Lower leg skin (tissue), 4 donors: ENCODE measurements around the gene MIER3. TPM values are rescaled to one million over a fixed set of nuclear protein-coding genes. Genes with fewer than 3 reads are reported as not detected.

Experiments used
- DNase-seq, 2 donors: peaks; one replicate each; pipeline ENCODE4 v3.0.0-alpha.2; 2019; ENCODE audit warnings: low spot score in 2 of 2
- H3K4me3 ChIP-seq: fragments of 200-600 bp; sonication (generic); 2 replicates; pipeline ENCODE4 v1.5.1; 2017; ENCODE audit warnings: mild to moderate bottlenecking, low read depth; ENCODE audit not compliant: poor library complexity, severe bottlenecking
- POLR2A ChIP-seq, 2 donors: fragments of 450-650 bp; IDR thresholded peaks; one replicate each; pipeline ENCODE4 v1.6.1; 2016 to 2017; ENCODE audit warnings: antibody characterized with exemption in 2 of 2, mild to moderate bottlenecking in 1 of 2, moderate library complexity in 1 of 2
- WGBS, 2 donors: methylation state at CpG; one replicate each; pipeline ENCODE4 v1.1.5; 2018; 5-methylcytosine and 5-hydroxymethylcytosine counted together
- intact Hi-C: fragments of 100-400 bp; cut with DNase I; formaldehyde crosslinking; loops from one replicate; pipeline ENCODE4 v1.15.0; 2023; ENCODE audit warnings: low total_unique reads
- total RNA-seq, 4 donors: library from RNA; depleted of rRNA; stranded (reverse); fragments of >200 nt; gene quantifications; one replicate each; pipeline ENCODE4 v1.1.0, GENCODE V29; 2016
- TF ChIP-seq, protein P1 (sequence below), 3 donors: fragments of 450-650 bp; IDR thresholded peaks; one replicate each; pipeline ENCODE4 v1.5.1; 2016; ENCODE audit warnings: antibody characterized with exemption in 3 of 3, mild to moderate bottlenecking in 3 of 3, moderate library complexity in 2 of 3

MIER3 gene
- total RNA-seq, 4 donors from 2014 or later, result 15.7 to 32.5 (median 25.2) TPM

GRCh38 chr5:56910210-56910965 lies 41.5 kb downstream of the MIER3 start:
- DNase-seq, result peak; percentile 34 to 91
- H3K4me3 ChIP-seq, result peak overlapping the region; percentile 50
- intact Hi-C loops, result no loop called here
- TF ChIP-seq POLR2A (IDR thresholded peaks at IDR 0.05), result no peak
- TF ChIP-seq, protein P1, sequence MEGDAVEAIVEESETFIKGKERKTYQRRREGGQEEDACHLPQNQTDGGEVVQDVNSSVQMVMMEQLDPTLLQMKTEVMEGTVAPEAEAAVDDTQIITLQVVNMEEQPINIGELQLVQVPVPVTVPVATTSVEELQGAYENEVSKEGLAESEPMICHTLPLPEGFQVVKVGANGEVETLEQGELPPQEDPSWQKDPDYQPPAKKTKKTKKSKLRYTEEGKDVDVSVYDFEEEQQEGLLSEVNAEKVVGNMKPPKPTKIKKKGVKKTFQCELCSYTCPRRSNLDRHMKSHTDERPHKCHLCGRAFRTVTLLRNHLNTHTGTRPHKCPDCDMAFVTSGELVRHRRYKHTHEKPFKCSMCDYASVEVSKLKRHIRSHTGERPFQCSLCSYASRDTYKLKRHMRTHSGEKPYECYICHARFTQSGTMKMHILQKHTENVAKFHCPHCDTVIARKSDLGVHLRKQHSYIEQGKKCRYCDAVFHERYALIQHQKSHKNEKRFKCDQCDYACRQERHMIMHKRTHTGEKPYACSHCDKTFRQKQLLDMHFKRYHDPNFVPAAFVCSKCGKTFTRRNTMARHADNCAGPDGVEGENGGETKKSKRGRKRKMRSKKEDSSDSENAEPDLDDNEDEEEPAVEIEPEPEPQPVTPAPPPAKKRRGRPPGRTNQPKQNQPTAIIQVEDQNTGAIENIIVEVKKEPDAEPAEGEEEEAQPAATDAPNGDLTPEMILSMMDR (IDR thresholded peaks at IDR 0.05), result no peak
- 0 to 2% methylated on average over 29 of the region's 29 CpGs for WGBS, 2 donors

DNA sequence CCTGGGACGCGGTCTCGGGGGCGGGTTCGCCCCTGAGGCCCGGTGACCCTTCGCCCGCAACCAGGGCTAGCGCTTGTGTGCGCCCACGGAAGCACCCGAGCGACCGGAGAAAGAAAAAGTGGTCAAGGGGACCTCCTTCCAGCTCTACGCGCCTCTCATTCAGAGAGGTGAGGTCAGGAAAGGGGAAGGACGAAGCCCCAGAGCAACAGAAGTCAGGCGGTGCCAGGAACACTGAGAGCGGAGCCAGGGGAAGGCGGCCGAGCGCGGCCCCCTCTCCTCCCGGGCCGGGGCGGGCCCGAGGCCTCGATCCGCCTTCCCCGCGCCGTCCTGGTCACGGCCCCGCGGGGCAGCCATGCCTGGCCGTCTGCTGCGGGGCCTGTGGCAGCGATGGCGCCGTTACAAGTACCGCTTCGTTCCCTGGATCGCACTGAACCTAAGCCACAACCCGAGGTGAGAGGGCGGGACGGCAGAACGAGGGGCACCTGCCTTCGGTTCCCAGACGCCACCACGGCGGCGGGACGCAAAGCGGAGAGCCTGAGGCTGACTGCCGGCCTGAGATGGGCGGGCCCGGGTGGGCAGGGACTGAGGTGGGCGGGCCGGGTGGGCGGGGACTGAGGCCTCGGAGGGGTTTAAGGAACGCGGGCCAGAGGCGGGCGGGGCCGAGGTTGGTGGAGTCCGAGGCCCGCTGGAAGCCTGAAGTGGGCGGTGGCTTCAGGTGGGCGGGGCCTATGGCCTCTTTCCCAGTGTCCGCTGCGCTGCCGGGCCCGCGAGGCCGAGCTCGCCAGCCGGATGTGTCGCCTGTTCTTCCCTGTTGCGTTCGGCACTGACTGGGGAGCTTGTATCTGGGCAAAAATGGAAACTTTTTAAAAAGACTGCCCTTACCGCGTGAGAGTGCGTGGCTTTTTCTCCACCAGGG lies 42.4 kb downstream of the MIER3 start, which contains the start of gene SETD9:
Gene SETD9, plus strand, starts transcription at position 303 of the 916 bp plus-strand sequence. Its CDS starts 50 bp downstream, at position 353.
- TF ChIP-seq, protein P1 (IDR thresholded peaks at IDR 0.05), result no peak
- no peak for TF ChIP-seq POLR2A (IDR thresholded peaks at IDR 0.05)
- H3K4me3 ChIP-seq, result peak within 1 kb of the TSS; percentile 50
- peak; percentile 96 to 99 for DNase-seq
- intact Hi-C loops, result loop anchor here (10.0 kb wide), 1 partner anchor 305 kb away; no protein-coding TSS in a partner anchor
- WGBS, 2 donors, result 0 to 1% methylated on average over 37 to 66 of the region's 84 CpGs

GRCh38 chr5:56908942-56909293 lies 43.0 kb downstream of the MIER3 start:
- peak in 1 of 2 donors; percentile 94 for DNase-seq
- 3 to 5% methylated on average over 19 of the region's 19 CpGs for WGBS, 2 donors
- H3K4me3 ChIP-seq, result peak overlapping the region; percentile 42
- no peak for TF ChIP-seq POLR2A (IDR thresholded peaks at IDR 0.05)
- TF ChIP-seq, protein P1 (IDR thresholded peaks at IDR 0.05), result no peak
- intact Hi-C loops, result loop anchor here (10.0 kb wide), 1 partner anchor 306 kb away; no protein-coding TSS in a partner anchor

DNA sequence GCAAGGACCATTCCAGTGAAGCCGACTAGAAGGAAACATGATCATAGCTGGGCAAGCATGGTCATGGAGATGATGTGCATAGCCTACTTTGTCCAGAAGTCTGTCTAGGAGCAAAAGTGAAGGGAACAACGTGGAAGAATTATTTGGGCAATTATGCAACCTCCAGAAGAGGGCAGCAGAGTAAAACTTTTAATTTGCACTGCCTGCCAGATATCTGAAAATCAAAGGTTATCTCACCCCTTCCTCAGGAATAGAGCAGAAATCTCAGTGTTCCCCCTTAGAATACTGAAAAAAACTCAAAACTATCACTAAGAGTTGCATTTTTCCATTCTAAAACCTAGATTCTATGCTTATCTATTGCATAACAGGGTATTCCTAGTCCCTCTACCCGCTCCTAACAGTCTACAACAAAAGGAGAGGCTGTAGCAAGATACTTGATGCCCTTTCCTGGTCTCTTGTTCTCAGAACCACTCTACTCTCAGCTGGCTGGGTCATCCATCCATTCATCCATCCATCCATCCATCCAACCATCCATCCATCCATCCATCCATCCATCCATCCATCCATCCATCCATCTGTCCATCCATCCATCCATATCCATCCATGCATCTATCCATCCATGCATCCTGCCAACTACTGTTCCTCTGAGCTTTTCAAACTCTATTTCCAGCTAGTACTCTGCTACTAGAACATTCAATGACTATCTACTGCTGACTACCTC lies 50.9 kb downstream of the MIER3 start:
- no peak overlapping the region for H3K4me3 ChIP-seq
- intact Hi-C loops, result loop anchor here (5.0 to 10.0 kb wide), 2 partner anchors 314 to 1561 kb away; partner anchors contain the start of gene PLK2
- no peak for TF ChIP-seq POLR2A (IDR thresholded peaks at IDR 0.05)
- TF ChIP-seq, protein P1 (IDR thresholded peaks at IDR 0.05), result no peak
- DNase-seq, result peak in 1 of 2 donors; percentile 29
- WGBS, 2 donors, result 35% methylated on average over 3 of the region's 3 CpGs

- intact Hi-C loops, result loop anchor here (5.0 to 10.0 kb wide), 2 partner anchors 314 to 1562 kb away; partner anchors contain the start of gene PLK2
- no peak for DNase-seq
- WGBS, 2 donors, result 51 to 57% methylated on average over 4 of the region's 4 CpGs
- TF ChIP-seq, protein P1 (IDR thresholded peaks at IDR 0.05), result no peak
- TF ChIP-seq POLR2A (IDR thresholded peaks at IDR 0.05), result no peak
- H3K4me3 ChIP-seq, result no peak overlapping the region
These were observed 51.5 kb downstream of the MIER3 start for GRCh38 chr5:56900395-56900794.
